ENCODE measurements around the gene ORAI2. TPM values are rescaled to one million over a fixed set of nuclear protein-coding genes. Genes with fewer than 3 reads are reported as not detected.

Gene ORAI2
- total RNA-seq, 1 experiment from 2014 or later, result 76.9 TPM

DNA sequence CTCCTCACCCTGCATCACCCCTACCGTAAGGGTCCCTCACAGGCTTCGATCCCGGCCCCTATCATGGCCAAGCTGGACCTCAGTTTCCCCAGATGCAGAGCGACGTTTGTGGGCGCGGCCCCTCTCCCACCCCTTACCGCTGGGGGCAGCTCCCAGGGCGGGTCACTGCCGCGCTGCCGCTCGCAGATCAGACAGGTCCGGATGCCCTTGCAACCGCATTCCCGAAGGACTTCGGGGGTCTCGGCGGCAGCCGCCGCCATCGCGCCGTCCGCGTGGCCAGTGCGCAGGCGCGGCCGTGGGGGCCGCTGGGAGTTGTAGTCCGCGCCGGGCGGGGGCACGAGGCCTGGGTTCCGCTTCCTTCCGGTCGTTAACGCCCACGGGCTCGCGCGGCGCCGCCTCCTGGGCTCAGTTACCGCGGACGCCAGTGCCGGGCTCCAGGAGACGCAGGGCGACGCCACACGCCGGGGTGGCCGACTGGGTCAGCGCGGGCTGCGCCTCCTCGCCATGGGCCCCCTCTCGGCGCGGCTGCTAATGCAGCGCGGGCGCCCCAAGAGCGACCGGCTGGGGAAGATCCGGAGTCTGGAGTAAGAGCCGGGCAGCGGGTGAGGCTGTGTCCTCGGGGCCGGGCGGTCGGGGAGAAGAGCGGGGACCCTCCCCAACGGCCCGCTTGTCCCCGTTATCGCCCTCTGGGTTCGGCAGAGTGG lies 31.4 kb downstream of the ORAI2 start, which contains the start of the genes ALKBH4 and LRWD1:
Gene ALKBH4 (minus strand): TSS at position 287 of the 704 bp plus-strand sequence. CDS start 27 bp downstream, at position 260.
Gene LRWD1 (plus strand): TSS at position 408 of the 704 bp plus-strand sequence. CDS start 97 bp downstream, at position 505.
- H3K27ac ChIP-seq (ENCODE audit: low read length), result peak within 1 kb of the TSS; percentile 97
- CTCF ChIA-PET, result no interaction called here
- intact Hi-C loops (cut with micrococcal nuclease; ENCODE audit: unreplicated experiment), result no loop called here

DNA sequence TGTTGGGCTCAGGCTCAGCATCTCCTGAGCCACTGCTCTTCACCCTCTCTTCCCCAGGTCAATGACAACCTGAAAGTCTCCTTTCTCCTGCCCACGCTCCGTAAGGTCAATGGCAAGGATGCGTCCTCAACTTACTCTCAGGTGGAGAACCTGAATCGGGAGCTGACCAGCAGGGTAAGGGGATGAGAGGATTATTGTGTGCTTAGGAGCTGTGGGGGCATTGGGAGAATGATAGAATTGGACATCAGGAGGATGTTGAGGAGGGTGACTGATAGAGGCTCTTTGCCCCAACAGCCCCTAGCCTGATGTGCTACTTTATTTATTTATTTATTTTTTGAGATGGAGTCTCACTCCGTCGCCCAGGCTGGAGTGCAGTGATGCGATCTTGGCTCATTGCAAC lies 32.7 kb downstream of the ORAI2 start:
- BruUV-seq (replicated peaks), result no TSS peak
- Histone ChIP-seq H3K9me3 (ENCODE audit: control insufficient read depth, insufficient read depth, low read depth, low read length) (no peaks in the 10 kb centered on the region), H3K4me3 (ENCODE audit: low read depth in 2 of 2, low read length in 2 of 2) (peak overlapping the region; percentile 91 to 100), H3K27me3 (ENCODE audit: control insufficient read depth, insufficient read depth, low read length) (no peaks in the 10 kb centered on the region), H3K27ac (ENCODE audit: low read length) (no peak overlapping the region), H3K4me1 (ENCODE audit: control insufficient read depth, insufficient read depth, low read length) (peaks cover 7% of the 10 kb centered on the region), H3K36me3 (ENCODE audit: control insufficient read depth, insufficient read depth, low read length) (peaks cover 4% of the 10 kb centered on the region)
- intact Hi-C loops (cut with micrococcal nuclease; ENCODE audit: unreplicated experiment), result no loop called here
- ATAC-seq (no peak), DNase-seq (ENCODE audit: low read depth, low spot score) (no peak)
- TF ChIP-seq POLR2AphosphoS5 (IDR thresholded peaks at IDR 0.05; ENCODE audit: low read depth, low read length), result no peak
- TF ChIP-seq, protein P1, sequence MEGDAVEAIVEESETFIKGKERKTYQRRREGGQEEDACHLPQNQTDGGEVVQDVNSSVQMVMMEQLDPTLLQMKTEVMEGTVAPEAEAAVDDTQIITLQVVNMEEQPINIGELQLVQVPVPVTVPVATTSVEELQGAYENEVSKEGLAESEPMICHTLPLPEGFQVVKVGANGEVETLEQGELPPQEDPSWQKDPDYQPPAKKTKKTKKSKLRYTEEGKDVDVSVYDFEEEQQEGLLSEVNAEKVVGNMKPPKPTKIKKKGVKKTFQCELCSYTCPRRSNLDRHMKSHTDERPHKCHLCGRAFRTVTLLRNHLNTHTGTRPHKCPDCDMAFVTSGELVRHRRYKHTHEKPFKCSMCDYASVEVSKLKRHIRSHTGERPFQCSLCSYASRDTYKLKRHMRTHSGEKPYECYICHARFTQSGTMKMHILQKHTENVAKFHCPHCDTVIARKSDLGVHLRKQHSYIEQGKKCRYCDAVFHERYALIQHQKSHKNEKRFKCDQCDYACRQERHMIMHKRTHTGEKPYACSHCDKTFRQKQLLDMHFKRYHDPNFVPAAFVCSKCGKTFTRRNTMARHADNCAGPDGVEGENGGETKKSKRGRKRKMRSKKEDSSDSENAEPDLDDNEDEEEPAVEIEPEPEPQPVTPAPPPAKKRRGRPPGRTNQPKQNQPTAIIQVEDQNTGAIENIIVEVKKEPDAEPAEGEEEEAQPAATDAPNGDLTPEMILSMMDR (IDR thresholded peaks at IDR 0.05), result no peak
- TF ChIP-seq TCF7L2 (IDR thresholded peaks at IDR 0.05; ENCODE audit: low read depth, low read length), result no peak
- TF ChIP-seq SIN3A (IDR thresholded peaks at IDR 0.05; ENCODE audit: borderline replicate concordance, insufficient read depth, low read depth, low read length), result no peak
- TF ChIP-seq, protein P2, sequence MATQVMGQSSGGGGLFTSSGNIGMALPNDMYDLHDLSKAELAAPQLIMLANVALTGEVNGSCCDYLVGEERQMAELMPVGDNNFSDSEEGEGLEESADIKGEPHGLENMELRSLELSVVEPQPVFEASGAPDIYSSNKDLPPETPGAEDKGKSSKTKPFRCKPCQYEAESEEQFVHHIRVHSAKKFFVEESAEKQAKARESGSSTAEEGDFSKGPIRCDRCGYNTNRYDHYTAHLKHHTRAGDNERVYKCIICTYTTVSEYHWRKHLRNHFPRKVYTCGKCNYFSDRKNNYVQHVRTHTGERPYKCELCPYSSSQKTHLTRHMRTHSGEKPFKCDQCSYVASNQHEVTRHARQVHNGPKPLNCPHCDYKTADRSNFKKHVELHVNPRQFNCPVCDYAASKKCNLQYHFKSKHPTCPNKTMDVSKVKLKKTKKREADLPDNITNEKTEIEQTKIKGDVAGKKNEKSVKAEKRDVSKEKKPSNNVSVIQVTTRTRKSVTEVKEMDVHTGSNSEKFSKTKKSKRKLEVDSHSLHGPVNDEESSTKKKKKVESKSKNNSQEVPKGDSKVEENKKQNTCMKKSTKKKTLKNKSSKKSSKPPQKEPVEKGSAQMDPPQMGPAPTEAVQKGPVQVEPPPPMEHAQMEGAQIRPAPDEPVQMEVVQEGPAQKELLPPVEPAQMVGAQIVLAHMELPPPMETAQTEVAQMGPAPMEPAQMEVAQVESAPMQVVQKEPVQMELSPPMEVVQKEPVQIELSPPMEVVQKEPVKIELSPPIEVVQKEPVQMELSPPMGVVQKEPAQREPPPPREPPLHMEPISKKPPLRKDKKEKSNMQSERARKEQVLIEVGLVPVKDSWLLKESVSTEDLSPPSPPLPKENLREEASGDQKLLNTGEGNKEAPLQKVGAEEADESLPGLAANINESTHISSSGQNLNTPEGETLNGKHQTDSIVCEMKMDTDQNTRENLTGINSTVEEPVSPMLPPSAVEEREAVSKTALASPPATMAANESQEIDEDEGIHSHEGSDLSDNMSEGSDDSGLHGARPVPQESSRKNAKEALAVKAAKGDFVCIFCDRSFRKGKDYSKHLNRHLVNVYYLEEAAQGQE (IDR thresholded peaks at IDR 0.05; ENCODE audit: insufficient read depth in 1 of 2, low read depth in 2 of 2, low read length in 1 of 2), result no peak
- POLR2A ChIA-PET, result no interaction called here
- CTCF ChIA-PET, result interaction anchor here (1.0 kb wide), 1 partner anchor 10 kb away, joined by 3 read pairs; no protein-coding TSS in a partner anchor
- in situ Hi-C loops (cut with HindIII; ENCODE audit: low pct_unique_long_range_greater_than_20kb, low sequenced_read_pairs), result no loop called here

More for the DNA sequence above, 31.4 kb downstream of the ORAI2 start, which contains the start of the genes ALKBH4 and LRWD1:
- TF ChIP-seq, protein P2 (IDR thresholded peaks at IDR 0.05; ENCODE audit: insufficient read depth in 1 of 2, low read depth in 2 of 2, low read length in 1 of 2), result no peak
- TF ChIP-seq, protein P1 (IDR thresholded peaks at IDR 0.05), result no peak
- TF ChIP-seq POLR2AphosphoS5 (IDR thresholded peaks at IDR 0.05; ENCODE audit: low read depth, low read length), result peak; percentile 72
- TF ChIP-seq SIN3A (IDR thresholded peaks at IDR 0.05; ENCODE audit: borderline replicate concordance, insufficient read depth, low read depth, low read length), result peak; percentile 77
- TF ChIP-seq TCF7L2 (IDR thresholded peaks at IDR 0.05; ENCODE audit: low read depth, low read length), result no peak
- H3K9me3 ChIP-seq (ENCODE audit: control insufficient read depth, insufficient read depth, low read depth, low read length), result no peaks in the 10 kb centered on the region
- in situ Hi-C loops (cut with HindIII; ENCODE audit: low pct_unique_long_range_greater_than_20kb, low sequenced_read_pairs), result no loop called here
- peak within 1 kb of the TSS; percentile 91 to 100 for H3K4me3 ChIP-seq (ENCODE audit: low read depth in 2 of 2, low read length in 2 of 2)
- POLR2A ChIA-PET, result no interaction called here
- ATAC-seq, result peak; percentile 96
- no TSS peak for BruUV-seq (replicated peaks)
- peaks cover 7% of the 10 kb centered on the region for H3K4me1 ChIP-seq (ENCODE audit: control insufficient read depth, insufficient read depth, low read length)
- H3K36me3 ChIP-seq (ENCODE audit: control insufficient read depth, insufficient read depth, low read length), result peaks cover 4% of the 10 kb centered on the region
- no peaks in the 10 kb centered on the region for H3K27me3 ChIP-seq (ENCODE audit: control insufficient read depth, insufficient read depth, low read length)
- no peak for DNase-seq (ENCODE audit: low read depth, low spot score)
